DOHH2 (cell line): ENCODE results near the gene PRDX3.
"Not testable (repeated sequence)": the region's sequence is repeated elsewhere in the genome, so short reads cannot be mapped to it uniquely, and the experiment has no call there.

Experiments
- CTCF ChIP-seq: fragments of 200-600 bp; sonication (generic); IDR thresholded peaks from one replicate; pipeline ENCODE4 v1.5.1; 2014; ENCODE audit warnings: antibody characterized with exemption, mild to moderate bottlenecking, low read depth, low read length; ENCODE audit not compliant: poor library complexity, severe bottlenecking
- EZH2phosphoT487 ChIP-seq: fragments of 200-600 bp; sonication (generic); IDR thresholded peaks from 2 replicates; pipeline ENCODE4 v1.6.1; 2017; ENCODE audit warnings: borderline replicate concordance, mild to moderate bottlenecking, antibody characterized with exemption, low read length, moderate library complexity, mixed read lengths

- not testable (repeated sequence) for TF ChIP-seq CTCF, EZH2phosphoT487
Measured at GRCh38 chr10:119180850-119181400, 2.3 kb upstream of the PRDX3 start.
